Right lobe of liver (tissue), 6 donors: ENCODE data around the gene THUMPD3. TPM values are rescaled to one million over a fixed set of nuclear protein-coding genes. Genes with fewer than 3 reads are reported as not detected.

Experiments
- ATAC-seq, 4 donors: fragments of 200-7000 bp; cut with Tn5 transposase; one replicate each; pipeline ENCODE4 v1.9.1; 2020; ENCODE audit warnings: mild to moderate bottlenecking in 4 of 4, moderate library complexity in 4 of 4
- DNase-seq, 3 donors: peaks; one replicate each; pipeline ENCODE4 v3.0.0-alpha.2; 2020
- H3K27ac ChIP-seq, 3 donors: fragments of 200-600 bp; one replicate each; pipeline ENCODE4 v1.8.0; 2022
- H3K27me3 ChIP-seq, 2 donors: fragments of 200-600 bp; one replicate each; pipeline ENCODE4 v1.8.0; 2022
- H3K36me3 ChIP-seq, 4 donors: fragments of 200-600 bp; sonication (generic) in 1 of 4; one replicate each; pipeline versions ENCODE4 v1.5.1 to v1.8.0; 2017 to 2022; ENCODE audit warnings: control low read depth in 1 of 4
- H3K4me1 ChIP-seq, 4 donors: fragments of 200-600 bp; sonication (generic) in 1 of 4; one replicate each; pipeline versions ENCODE4 v1.5.1 to v1.8.0; 2017 to 2022; ENCODE audit warnings: control low read depth in 1 of 4
- H3K4me3 ChIP-seq, 3 donors: fragments of 200-600 bp; one replicate each; pipeline ENCODE4 v1.8.0; 2022
- H3K9me3 ChIP-seq, 4 donors: fragments of 200-600 bp; sonication (generic) in 1 of 4; one replicate each; pipeline versions ENCODE4 v1.5.1 to v1.8.0; 2017 to 2022; ENCODE audit warnings: control low read depth in 1 of 4
- POLR2A ChIP-seq: fragments of 450-650 bp; IDR thresholded peaks from one replicate; pipeline ENCODE4 v1.6.1; 2017; ENCODE audit warnings: antibody characterized with exemption, mild to moderate bottlenecking
- WGBS: methylation state at CpG from one replicate; pipeline ENCODE4 v1.1.6; 2018; ENCODE audit warnings: low coverage, low lambda C conversion rate; ENCODE audit not compliant: insufficient coverage; ENCODE audit errors: missing lambda C conversion rate; 5-methylcytosine and 5-hydroxymethylcytosine counted together
- intact Hi-C, 2 donors: fragments of 100-400 bp; cut with DNase I; formaldehyde crosslinking; loops; one replicate each; pipeline versions ENCODE4 v1.11.2 to v1.14.1; 2022
- total RNA-seq, 6 experiments: library from RNA; depleted of rRNA in 2 of 6; stranded (reverse); fragments of >200 nt in 2 of 6; fragmentation: NEBNext Ultra II Directional in 3 of 6; extraction: Animal tissue kit (Norgen Biotek cat#: 25700) in 3 of 6; gene quantifications; one replicate each; pipeline versions ENCODE4 v1.1.0 to v1.2.4, GENCODE V29; 2016 to 2023
- TF ChIP-seq, protein P1 (sequence below), 4 donors: fragments of 200-600 bp in 3 of 4; fragments of 450-650 bp in 1 of 4; IDR thresholded peaks; one replicate each; pipeline versions ENCODE4 v1.5.1 to v1.8.0; 2016 to 2022; ENCODE audit warnings: antibody characterized with exemption in 4 of 4, mild to moderate bottlenecking in 2 of 4
- donor health status: DM: no; HTN: yes; CAD: no.
- donor health status: DM: no; HTN: no; CAD: no.
- donor health status: DM: no; HTN: no; CAD: no.
- donor health status: DM: no; HTN: yes; CAD: no.
- donor health status: DM: no; HTN: yes; CAD: no.

THUMPD3 gene
- total RNA-seq, 6 experiments from 2014 or later, result 19.0 to 23.4 (median 21.2) TPM

- DNase-seq (no peak), ATAC-seq (no peak)
- Histone ChIP-seq H3K4me3 (no peak overlapping the region), H3K27ac (no peak overlapping the region), H3K4me1 (peaks cover 0 to 31% (median 10%) of the 10 kb centered on the region in 4 donors), H3K9me3 (no peaks in the 10 kb centered on the region), H3K27me3 (no peaks in the 10 kb centered on the region), H3K36me3 (peaks cover 14 to 51% (median 34%) of the 10 kb centered on the region in 4 donors)
- intact Hi-C loops, result no loop called here
- 18% methylated on average over 1 of the region's 1 CpG for WGBS
- TF ChIP-seq, protein P1, sequence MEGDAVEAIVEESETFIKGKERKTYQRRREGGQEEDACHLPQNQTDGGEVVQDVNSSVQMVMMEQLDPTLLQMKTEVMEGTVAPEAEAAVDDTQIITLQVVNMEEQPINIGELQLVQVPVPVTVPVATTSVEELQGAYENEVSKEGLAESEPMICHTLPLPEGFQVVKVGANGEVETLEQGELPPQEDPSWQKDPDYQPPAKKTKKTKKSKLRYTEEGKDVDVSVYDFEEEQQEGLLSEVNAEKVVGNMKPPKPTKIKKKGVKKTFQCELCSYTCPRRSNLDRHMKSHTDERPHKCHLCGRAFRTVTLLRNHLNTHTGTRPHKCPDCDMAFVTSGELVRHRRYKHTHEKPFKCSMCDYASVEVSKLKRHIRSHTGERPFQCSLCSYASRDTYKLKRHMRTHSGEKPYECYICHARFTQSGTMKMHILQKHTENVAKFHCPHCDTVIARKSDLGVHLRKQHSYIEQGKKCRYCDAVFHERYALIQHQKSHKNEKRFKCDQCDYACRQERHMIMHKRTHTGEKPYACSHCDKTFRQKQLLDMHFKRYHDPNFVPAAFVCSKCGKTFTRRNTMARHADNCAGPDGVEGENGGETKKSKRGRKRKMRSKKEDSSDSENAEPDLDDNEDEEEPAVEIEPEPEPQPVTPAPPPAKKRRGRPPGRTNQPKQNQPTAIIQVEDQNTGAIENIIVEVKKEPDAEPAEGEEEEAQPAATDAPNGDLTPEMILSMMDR (IDR thresholded peaks at IDR 0.05), result no peak
- TF ChIP-seq POLR2A, result no peak
Measured at GRCh38 chr3:9392041-9392440, 29.2 kb downstream of the THUMPD3 start.

DNA sequence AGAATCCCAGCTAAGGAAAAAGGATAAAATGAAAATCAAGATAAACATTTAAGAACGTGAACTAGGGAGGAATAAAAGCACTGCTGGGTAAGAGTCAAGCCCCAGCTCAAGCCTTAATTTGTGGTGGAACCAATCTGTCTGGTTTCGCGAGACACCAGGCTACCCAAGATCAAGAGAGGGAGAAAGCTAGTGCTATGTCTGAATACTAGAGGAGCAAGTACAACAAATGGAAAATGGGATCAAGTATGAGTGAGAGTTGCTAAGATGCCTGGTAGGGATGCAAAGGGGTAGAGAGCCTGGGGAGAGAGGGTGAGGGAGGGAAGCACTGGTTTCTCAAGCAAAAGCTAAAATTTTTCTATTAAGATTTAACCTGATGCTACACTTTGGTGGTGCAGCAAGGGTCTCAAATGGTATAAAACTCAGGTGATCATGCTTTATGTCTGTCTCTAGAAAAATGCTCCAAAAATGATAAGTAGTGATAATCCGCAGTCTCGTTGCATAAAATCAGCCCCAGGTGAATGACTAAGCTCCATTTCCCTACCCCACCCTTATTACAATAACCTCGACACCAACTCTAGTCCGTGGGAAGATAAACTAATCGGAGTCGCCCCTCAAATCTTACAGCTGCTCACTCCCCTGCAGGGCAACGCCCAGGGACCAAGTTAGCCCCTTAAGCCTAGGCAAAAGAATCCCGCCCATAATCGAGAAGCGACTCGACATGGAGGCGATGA is 32.9 kb downstream of the THUMPD3 start:
- TF ChIP-seq, protein P1 (IDR thresholded peaks at IDR 0.05), result no peak
- no peak for TF ChIP-seq POLR2A
- 18% methylated on average over 8 of the region's 15 CpGs for WGBS
- ATAC-seq (no peak), DNase-seq (no peak)
- peak overlapping the region; percentile 60 to 86 (median 84) for H3K4me3 ChIP-seq
- H3K27me3 ChIP-seq, result no peaks in the 10 kb centered on the region
- H3K9me3 ChIP-seq, result no peaks in the 10 kb centered on the region
- H3K27ac ChIP-seq, result peak overlapping the region; percentile 90 to 94 (median 91)
- intact Hi-C loops, result no loop called here
- peaks cover 5 to 16% (median 8%) of the 10 kb centered on the region in 4 donors for H3K36me3 ChIP-seq
- H3K4me1 ChIP-seq, result peaks cover 0 to 40% (median 19%) of the 10 kb centered on the region in 4 donors

DNA sequence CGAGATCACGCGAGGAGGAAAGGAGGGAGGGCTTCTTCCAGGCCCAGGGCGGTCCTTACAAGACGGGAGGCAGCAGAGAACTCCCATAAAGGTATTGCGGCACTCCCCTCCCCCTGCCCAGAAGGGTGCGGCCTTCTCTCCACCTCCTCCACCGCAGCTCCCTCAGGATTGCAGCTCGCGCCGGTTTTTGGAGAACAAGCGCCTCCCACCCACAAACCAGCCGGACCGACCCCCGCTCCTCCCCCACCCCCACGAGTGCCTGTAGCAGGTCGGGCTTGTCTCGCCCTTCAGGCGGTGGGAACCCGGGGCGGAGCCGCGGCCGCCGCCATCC is 33.4 kb downstream of the THUMPD3 start:
- Histone ChIP-seq H3K9me3 (no peaks in the 10 kb centered on the region), H3K36me3 (peaks cover 4 to 11% (median 4%) of the 10 kb centered on the region in 4 donors), H3K4me1 (peaks cover 2 to 45% (median 20%) of the 10 kb centered on the region in 4 donors), H3K27me3 (no peaks in the 10 kb centered on the region), H3K27ac (peak overlapping the region; percentile 90 to 94 (median 91)), H3K4me3 (peak overlapping the region; percentile 60 to 86 (median 84))
- 0% methylated on average over 4 of the region's 25 CpGs for WGBS
- no peak for DNase-seq
- TF ChIP-seq, protein P1 (IDR thresholded peaks at IDR 0.05), result no peak
- TF ChIP-seq POLR2A, result peak; percentile 24
- intact Hi-C loops, result no loop called here
- ATAC-seq, result peak; percentile 4 to 18 (median 13)

DNA sequence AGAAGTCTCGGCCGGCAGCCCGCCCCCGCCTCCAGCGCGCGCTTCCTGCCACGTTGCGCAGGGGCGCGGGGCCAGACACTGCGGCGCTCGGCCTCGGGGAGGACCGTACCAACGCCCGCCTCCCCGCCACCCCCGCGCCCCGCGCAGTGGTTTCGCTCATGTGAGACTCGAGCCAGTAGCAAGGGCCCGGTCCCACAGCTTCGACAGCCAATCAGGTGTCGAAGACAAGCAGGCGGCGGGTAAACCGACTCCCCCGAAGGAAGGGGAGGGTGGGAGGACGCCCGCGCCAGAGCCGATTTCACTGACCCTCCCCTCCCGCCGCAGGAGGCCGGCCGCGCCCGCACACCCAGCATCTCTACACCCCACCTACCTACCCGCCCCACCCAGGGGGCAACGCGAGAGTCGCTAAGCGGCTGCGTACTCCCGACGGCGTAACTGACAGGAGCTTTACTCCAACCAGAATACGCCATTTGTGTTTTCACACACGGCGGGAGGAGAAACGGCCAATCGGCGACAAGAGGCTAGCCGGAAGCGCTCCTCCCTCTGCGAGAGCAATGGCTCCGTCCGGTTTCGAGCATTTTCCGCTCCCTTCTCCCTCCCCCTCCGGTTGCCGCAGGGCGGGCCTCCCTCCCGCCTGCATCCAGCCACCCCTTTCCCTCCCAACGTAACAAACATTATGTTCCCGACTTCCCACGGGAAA is 33.9 kb downstream of the THUMPD3 start:
- TF ChIP-seq, protein P1 (IDR thresholded peaks at IDR 0.05), result no peak
- no peak for TF ChIP-seq POLR2A
- DNase-seq (peak; percentile 97 to 98 (median 98)), ATAC-seq (peak; percentile 78 to 90 (median 80))
- Histone ChIP-seq H3K27me3 (no peaks in the 10 kb centered on the region), H3K27ac (peak overlapping the region; percentile 90 to 94 (median 91)), H3K36me3 (peaks cover 0 to 7% (median 2%) of the 10 kb centered on the region in 4 donors), H3K4me3 (peak overlapping the region; percentile 60 to 86 (median 84)), H3K9me3 (no peaks in the 10 kb centered on the region), H3K4me1 (peaks cover 2 to 50% (median 23%) of the 10 kb centered on the region in 4 donors)
- intact Hi-C loops, result no loop called here
- WGBS, result under 1% methylated on average over 22 of the region's 71 CpGs
